ENCODE data around the gene RMDN2. TPM values are rescaled to one million over a fixed set of nuclear protein-coding genes. Genes with fewer than 3 reads are reported as not detected.

The RMDN2 gene
- total and polyA plus RNA-seq, 10 of the 15 experiments (the other 5 are each of a cell fraction or from before 2014, with no cell fraction given), result 2.6 to 12.4 (median 9.2) TPM

- TF ChIP-seq E4F1 (IDR thresholded peaks at IDR 0.05; ENCODE audit: borderline replicate concordance, partially characterized antibody) (no peak), REST (IDR thresholded peaks at IDR 0.05; ENCODE audit: low read depth, low read length) (no peak), CHD4 (IDR thresholded peaks at IDR 0.05) (no peak), E2F8 (IDR thresholded peaks at IDR 0.05; ENCODE audit: low read depth, partially characterized antibody) (no peak), YY1 (IDR thresholded peaks at IDR 0.05; ENCODE audit: low read depth, low read length) (no peak), STAT1 (conservative IDR thresholded peaks at IDR 0.05) (no peak), ZNF384 (IDR thresholded peaks at IDR 0.05; ENCODE audit: borderline replicate concordance, low read depth, low read length) (no peak), MYB (IDR thresholded peaks at IDR 0.05; ENCODE audit: borderline replicate concordance, low read depth, low read length) (no peak), ELK1 (IDR thresholded peaks at IDR 0.05; ENCODE audit: low read depth, low read length) (no peak)
Measured at GRCh38 chr2:37919631-37920032, 5.5 kb upstream of the RMDN2 start (continued).
